C4-2B (cell line): ENCODE measurements around the gene GRIK4.

Experiments used
- ZFX ChIP-seq: fragments of 450-650 bp; IDR thresholded peaks from 2 replicates; pipeline ENCODE4 v1.6.1; 2017
- TF ChIP-seq, protein P1 (sequence below): fragments of 450-650 bp; conservative IDR thresholded peaks from 2 replicates; pipeline ENCODE4 v1.5.1; 2017; ENCODE audit warnings: mild to moderate bottlenecking

DNA sequence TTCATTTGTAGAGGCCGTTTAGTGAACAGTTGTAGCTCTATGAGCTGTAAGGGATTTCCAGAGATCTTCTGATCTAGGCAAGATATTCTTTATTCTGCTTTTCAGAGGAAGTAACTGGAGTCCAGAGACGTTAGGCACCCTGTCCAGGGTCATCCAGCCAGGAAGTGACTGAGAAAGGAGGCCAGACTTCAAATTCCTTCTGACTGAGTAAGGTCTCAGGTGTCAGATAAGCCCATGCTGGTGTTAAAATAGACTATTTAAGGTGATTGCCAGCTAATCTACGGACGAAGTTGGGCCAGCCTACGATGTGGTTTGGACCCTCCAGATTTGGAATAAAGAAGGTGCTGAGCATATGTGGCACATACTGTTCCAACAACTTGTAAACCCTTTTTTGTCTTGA lies 54.6 kb downstream of the GRIK4 start:
- TF ChIP-seq, protein P1, sequence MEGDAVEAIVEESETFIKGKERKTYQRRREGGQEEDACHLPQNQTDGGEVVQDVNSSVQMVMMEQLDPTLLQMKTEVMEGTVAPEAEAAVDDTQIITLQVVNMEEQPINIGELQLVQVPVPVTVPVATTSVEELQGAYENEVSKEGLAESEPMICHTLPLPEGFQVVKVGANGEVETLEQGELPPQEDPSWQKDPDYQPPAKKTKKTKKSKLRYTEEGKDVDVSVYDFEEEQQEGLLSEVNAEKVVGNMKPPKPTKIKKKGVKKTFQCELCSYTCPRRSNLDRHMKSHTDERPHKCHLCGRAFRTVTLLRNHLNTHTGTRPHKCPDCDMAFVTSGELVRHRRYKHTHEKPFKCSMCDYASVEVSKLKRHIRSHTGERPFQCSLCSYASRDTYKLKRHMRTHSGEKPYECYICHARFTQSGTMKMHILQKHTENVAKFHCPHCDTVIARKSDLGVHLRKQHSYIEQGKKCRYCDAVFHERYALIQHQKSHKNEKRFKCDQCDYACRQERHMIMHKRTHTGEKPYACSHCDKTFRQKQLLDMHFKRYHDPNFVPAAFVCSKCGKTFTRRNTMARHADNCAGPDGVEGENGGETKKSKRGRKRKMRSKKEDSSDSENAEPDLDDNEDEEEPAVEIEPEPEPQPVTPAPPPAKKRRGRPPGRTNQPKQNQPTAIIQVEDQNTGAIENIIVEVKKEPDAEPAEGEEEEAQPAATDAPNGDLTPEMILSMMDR = no peak
- TF ChIP-seq ZFX = no peak
